ENCODE data around the gene FBXL19. TPM values are rescaled to one million over a fixed set of nuclear protein-coding genes. Genes with fewer than 3 reads are reported as not detected.

The FBXL19 gene
- polyA plus RNA-seq, 3 donors = 0.14 to 7.6 TPM; not detected in 1

GRCh38 chr16:30874244-30874820 is 49.0 kb upstream of the FBXL19 start:
- peaks cover 14% of the 10 kb centered on the region for H3K79me2 ChIP-seq (ENCODE audit: insufficient read depth, low read length)
- H3K4me3 ChIP-seq (replicated peaks in 1 of 3; ENCODE audit: low read depth in 2 of 3, low read length in 3 of 3) = peak overlapping the region; percentile 81 to 91 (median 82)
- peak overlapping the region; percentile 80 to 98 (median 91) for H3K27ac Mint-ChIP-seq
- H2AFZ ChIP-seq (ENCODE audit: insufficient read depth, low read depth, low read length, poor library complexity, severe bottlenecking) = peak overlapping the region; percentile 99
- peaks cover 0 to 1% (median 0%) of the 10 kb centered on the region in 3 donors for H3K27me3 Mint-ChIP-seq (ENCODE audit: low read depth in 3 of 3)
- peak overlapping the region; percentile 85 for H3K9ac ChIP-seq (ENCODE audit: insufficient read depth, low read length, poor library complexity, severe bottlenecking)
- peak overlapping the region; percentile 92 to 93 for H3K4me3 Mint-ChIP-seq
- 38% methylated on average over 19 of the region's 23 CpGs for WGBS (ENCODE audit: insufficient coverage)
- intact Hi-C loops (cut with micrococcal nuclease) = loop anchor here in 1 of 2 donors (2.0 kb wide), 1 partner anchor 22 kb away; the partner anchor contains the start of gene CTF1
- H4K20me1 ChIP-seq (ENCODE audit: insufficient read depth, low read length) = no peaks in the 10 kb centered on the region
- H3K27me3 ChIP-seq (ENCODE audit: control insufficient read depth in 2 of 2, insufficient read depth in 2 of 2, low read length in 2 of 2) = no peaks in the 10 kb centered on the region
- peaks cover 26% of the 10 kb centered on the region for H3K4me1 Mint-ChIP-seq
- peak overlapping the region; percentile 92 for H3K4me2 ChIP-seq (replicated peaks; ENCODE audit: extremely low read depth, low read length, poor library complexity, severe bottlenecking)
- peak overlapping the region; percentile 72 to 90 for H3K27ac ChIP-seq (ENCODE audit: low read depth in 1 of 2, low read length in 2 of 2)
- peaks cover 20 to 31% of the 10 kb centered on the region in 2 donors for H3K4me1 ChIP-seq (ENCODE audit: control insufficient read depth in 1 of 2, insufficient read depth in 2 of 2, low read length in 2 of 2)
- peaks cover 5 to 32% of the 10 kb centered on the region in 2 donors for H3K36me3 Mint-ChIP-seq
- H3K36me3 ChIP-seq (replicated peaks in 1 of 2; ENCODE audit: control insufficient read depth in 1 of 2, insufficient read depth in 2 of 2, low read length in 2 of 2) = peaks cover 0 to 4% of the 10 kb centered on the region in 2 donors
- TF ChIP-seq CTCF (IDR thresholded peaks at IDR 0.05) = no peak
- peaks cover 0 to 1% (median 0%) of the 10 kb centered on the region in 7 donors for H3K9me3 Mint-ChIP-seq
- DNase-seq = no peak
- no peaks in the 10 kb centered on the region for H3K9me3 ChIP-seq (replicated peaks in 1 of 2; ENCODE audit: control insufficient read depth in 1 of 2, insufficient read depth in 1 of 2, low read length in 2 of 2)

- H3K36me3 ChIP-seq (replicated peaks in 1 of 2; ENCODE audit: control insufficient read depth in 1 of 2, insufficient read depth in 2 of 2, low read length in 2 of 2) = peaks cover 0 to 4% of the 10 kb centered on the region in 2 donors
- Mint-ChIP-seq H3K36me3 (peaks cover 8 to 39% of the 10 kb centered on the region in 2 donors), H3K27me3 (ENCODE audit: low read depth in 3 of 3) (peaks cover 0 to 1% (median 0%) of the 10 kb centered on the region in 3 donors), H3K4me3 (peak overlapping the region; percentile 92 to 93), H3K9me3 (peaks cover 0 to 1% (median 0%) of the 10 kb centered on the region in 7 donors), H3K27ac (peak overlapping the region; percentile 89 to 98 (median 95)), H3K4me1 (peaks cover 26% of the 10 kb centered on the region)
- peak; percentile 79 to 85 (median 81) for DNase-seq
- under 1% methylated on average over 82 of the region's 85 CpGs for WGBS (ENCODE audit: insufficient coverage)
- H3K4me3 ChIP-seq (replicated peaks in 1 of 3; ENCODE audit: low read depth in 2 of 3, low read length in 3 of 3) = peak overlapping the region; percentile 81 to 91 (median 82)
- peak overlapping the region; percentile 85 for H3K9ac ChIP-seq (ENCODE audit: insufficient read depth, low read length, poor library complexity, severe bottlenecking)
- peak overlapping the region; percentile 92 for H3K4me2 ChIP-seq (replicated peaks; ENCODE audit: extremely low read depth, low read length, poor library complexity, severe bottlenecking)
- no peaks in the 10 kb centered on the region for H3K9me3 ChIP-seq (replicated peaks in 1 of 2; ENCODE audit: control insufficient read depth in 1 of 2, insufficient read depth in 1 of 2, low read length in 2 of 2)
- H2AFZ ChIP-seq (ENCODE audit: insufficient read depth, low read depth, low read length, poor library complexity, severe bottlenecking) = peak overlapping the region; percentile 99
- no peaks in the 10 kb centered on the region for H4K20me1 ChIP-seq (ENCODE audit: insufficient read depth, low read length)
- intact Hi-C loops (cut with micrococcal nuclease) = loop anchor here in 1 of 2 donors (2.0 kb wide), 1 partner anchor 22 kb away; the partner anchor contains the start of gene CTF1
- H3K27me3 ChIP-seq (ENCODE audit: control insufficient read depth in 2 of 2, insufficient read depth in 2 of 2, low read length in 2 of 2) = no peaks in the 10 kb centered on the region
- no peak for TF ChIP-seq CTCF (IDR thresholded peaks at IDR 0.05)
- H3K79me2 ChIP-seq (ENCODE audit: insufficient read depth, low read length) = peaks cover 14% of the 10 kb centered on the region
- peak overlapping the region; percentile 72 to 90 for H3K27ac ChIP-seq (ENCODE audit: low read depth in 1 of 2, low read length in 2 of 2)
- H3K4me1 ChIP-seq (ENCODE audit: control insufficient read depth in 1 of 2, insufficient read depth in 2 of 2, low read length in 2 of 2) = peaks cover 20 to 31% of the 10 kb centered on the region in 2 donors
Observed at GRCh38 chr16:30874821-30875717, 48.3 kb upstream of the FBXL19 start.
